Right atrium auricular region (tissue), 2 donors: ENCODE data around the gene COPZ2. TPM values are rescaled to one million over a fixed set of nuclear protein-coding genes. Genes with fewer than 3 reads are reported as not detected.

Source experiments
- DNase-seq: peaks from one replicate; pipeline ENCODE4 v3.0.0-alpha.2; 2019; ENCODE audit warnings: low spot score
- H3K27ac ChIP-seq, 2 donors: fragments of 200-600 bp; sonication (generic); 1 replicate in 1 of 2; 2 replicates in 1 of 2; pipeline ENCODE4 v1.5.1; 2016 to 2019
- H3K27me3 ChIP-seq, 2 donors: fragments of 200-600 bp; sonication (generic); one replicate each; pipeline versions ENCODE4 v1.5.1 to v1.6.0; 2017 to 2019
- H3K36me3 ChIP-seq: fragments of 200-600 bp; sonication (generic); one replicate; pipeline ENCODE4 v1.5.1; 2016
- H3K4me1 ChIP-seq, 2 donors: fragments of 200-600 bp; sonication (generic); one replicate each; pipeline versions ENCODE4 v1.5.1 to v1.6.0; 2017 to 2019
- H3K4me3 ChIP-seq, 2 donors: fragments of 200-600 bp; sonication (generic); 1 replicate in 1 of 2; 2 replicates in 1 of 2; pipeline ENCODE4 v1.5.1; 2017 to 2019; ENCODE audit warnings: mild to moderate bottlenecking in 1 of 2, moderate library complexity in 1 of 2
- H3K9me3 ChIP-seq, 2 donors: fragments of 200-600 bp; sonication (generic); one replicate each; pipeline ENCODE4 v1.5.1; 2019
- CTCF ChIP-seq, 2 donors: fragments of 200-600 bp; sonication (generic); IDR thresholded peaks; one replicate each; pipeline ENCODE4 v1.5.1; 2019; ENCODE audit warnings: antibody characterized with exemption in 2 of 2
- total RNA-seq, 2 donors: library from RNA; depleted of rRNA; stranded (reverse); fragments of >200 nt; gene quantifications; one replicate each; pipeline ENCODE4 v1.1.0, GENCODE V29; 2016

The COPZ2 gene
- total RNA-seq, 2 donors from 2014 or later = 43.5 to 48.1 TPM

- Histone ChIP-seq H3K27me3 (no peaks in the 10 kb centered on the region), H3K9me3 (no peaks in the 10 kb centered on the region), H3K4me1 (peaks cover 0 to 33% of the 10 kb centered on the region in 2 donors), H3K27ac (no peak overlapping the region), H3K4me3 (no peak overlapping the region), H3K36me3 (no peaks in the 10 kb centered on the region)
- no peak for TF ChIP-seq CTCF (IDR thresholded peaks at IDR 0.05)
- DNase-seq = no peak
Observed at GRCh38 chr17:47987240-47987835, 50.3 kb downstream of the COPZ2 start.

- H3K27ac ChIP-seq = no peak overlapping the region
- no peak for TF ChIP-seq CTCF (IDR thresholded peaks at IDR 0.05)
- no peaks in the 10 kb centered on the region for H3K9me3 ChIP-seq
- H3K27me3 ChIP-seq = no peaks in the 10 kb centered on the region
- H3K4me1 ChIP-seq = peaks cover 0 to 34% of the 10 kb centered on the region in 2 donors
- no peak for DNase-seq
- H3K36me3 ChIP-seq = peaks cover 7% of the 10 kb centered on the region
- no peak overlapping the region for H3K4me3 ChIP-seq
Observed at GRCh38 chr17:47986520-47986919, 51.1 kb downstream of the COPZ2 start.

- Histone ChIP-seq H3K27ac (peak overlapping the region; percentile 39 to 69), H3K36me3 (peaks cover 35% of the 10 kb centered on the region), H3K4me1 (peaks cover 0 to 34% of the 10 kb centered on the region in 2 donors), H3K4me3 (no peak overlapping the region), H3K27me3 (no peaks in the 10 kb centered on the region), H3K9me3 (no peaks in the 10 kb centered on the region)
- no peak for DNase-seq
- no peak for TF ChIP-seq CTCF (IDR thresholded peaks at IDR 0.05)
Observed at GRCh38 chr17:47983492-47984223, 53.9 kb downstream of the COPZ2 start.

GRCh38 chr17:47982645-47983390 is 54.8 kb downstream of the COPZ2 start:
- TF ChIP-seq CTCF (IDR thresholded peaks at IDR 0.05) = no peak
- Histone ChIP-seq H3K36me3 (peaks cover 37% of the 10 kb centered on the region), H3K9me3 (no peaks in the 10 kb centered on the region), H3K27ac (peak overlapping the region in 1 of 2 donors; percentile 69), H3K4me1 (peaks cover 0 to 34% of the 10 kb centered on the region in 2 donors), H3K4me3 (no peak overlapping the region), H3K27me3 (no peaks in the 10 kb centered on the region)
- DNase-seq = no peak

GRCh38 chr17:47982091-47982617 is 55.4 kb downstream of the COPZ2 start:
- Histone ChIP-seq H3K27ac (no peak overlapping the region), H3K36me3 (peaks cover 37% of the 10 kb centered on the region), H3K9me3 (no peaks in the 10 kb centered on the region), H3K27me3 (no peaks in the 10 kb centered on the region), H3K4me3 (no peak overlapping the region), H3K4me1 (peaks cover 0 to 30% of the 10 kb centered on the region in 2 donors)
- no peak for DNase-seq
- TF ChIP-seq CTCF (IDR thresholded peaks at IDR 0.05) = no peak
